ENCODE measurements around the gene PARD3.

- TF ChIP-seq POLR2A (IDR thresholded peaks at IDR 0.05) (no peak), CTCF (IDR thresholded peaks at IDR 0.05) (no peak), EP300 (IDR thresholded peaks at IDR 0.05) (no peak)
Measured at GRCh38 chr10:34081948-34082347, 733.1 kb downstream of the PARD3 start.
